Endothelial cell (in vitro differentiated cells): ENCODE results near the gene CUL4B. TPM values are rescaled to one million over a fixed set of nuclear protein-coding genes. Genes with fewer than 3 reads are reported as not detected.
"Not testable (repeated sequence)": the region's sequence is repeated elsewhere in the genome, so short reads cannot be mapped to it uniquely, and the experiment has no call there.

Experiments used
- DNase-seq: peaks from one replicate; pipeline ENCODE4 v3.0.0; 2021; ENCODE audit warnings: low spot score
- H3K27ac Mint-ChIP-seq: one replicate; pipeline ENCODE4 v1.8.0; 2021; ENCODE audit warnings: mixed read lengths, inconsistent platforms; ENCODE audit not compliant: unreplicated experiment
- H3K27me3 Mint-ChIP-seq: one replicate; pipeline ENCODE4 v1.8.0; 2021; ENCODE audit warnings: mild to moderate bottlenecking, moderate library complexity, mixed read lengths, inconsistent platforms; ENCODE audit not compliant: unreplicated experiment
- H3K36me3 Mint-ChIP-seq: one replicate; pipeline ENCODE4 v1.8.0; 2021; ENCODE audit warnings: mild to moderate bottlenecking, low read depth, mixed read lengths, inconsistent platforms; ENCODE audit not compliant: unreplicated experiment
- H3K4me1 Mint-ChIP-seq: one replicate; pipeline ENCODE4 v1.8.0; 2021; ENCODE audit warnings: mild to moderate bottlenecking, mixed read lengths, inconsistent platforms; ENCODE audit not compliant: unreplicated experiment
- H3K4me3 Mint-ChIP-seq: one replicate; pipeline ENCODE4 v1.8.0; 2021; ENCODE audit warnings: mild to moderate bottlenecking, mixed read lengths, inconsistent platforms; ENCODE audit not compliant: unreplicated experiment
- H3K9me3 Mint-ChIP-seq: one replicate; pipeline ENCODE4 v1.8.0; 2021; ENCODE audit warnings: mixed read lengths, inconsistent platforms; ENCODE audit not compliant: unreplicated experiment
- CTCF ChIP-seq: fragments of 200-600 bp; sonication (generic); IDR thresholded peaks from one replicate; pipeline ENCODE4 v1.5.0; 2021; ENCODE audit warnings: antibody characterized with exemption; ENCODE audit not compliant: unreplicated experiment
- total RNA-seq: library from RNA; stranded (reverse); fragmentation: NEBNext Ultra II Directional; extraction: Animal tissue kit (Norgen Biotek cat#: 25700); gene quantifications from one replicate; pipeline ENCODE4 v1.2.1, GENCODE V29; 2021; ENCODE audit not compliant: unreplicated experiment

Gene CUL4B
- total RNA-seq, 1 donor from 2014 or later: 44.3 TPM

GRCh38 chrX:120512222-120512621 lies 48.5 kb downstream of the CUL4B start:
- H3K27me3 Mint-ChIP-seq: peaks cover 1% of the 10 kb centered on the region
- H3K36me3 Mint-ChIP-seq: no peaks in the 10 kb centered on the region
- no peak overlapping the region for H3K4me3 Mint-ChIP-seq
- H3K9me3 Mint-ChIP-seq: no peaks in the 10 kb centered on the region
- H3K4me1 Mint-ChIP-seq: no peaks in the 10 kb centered on the region
- no peak for DNase-seq
- no peak for TF ChIP-seq CTCF
- no peak overlapping the region for H3K27ac Mint-ChIP-seq

GRCh38 chrX:120504569-120504968 lies 56.2 kb downstream of the CUL4B start:
- no peak for TF ChIP-seq CTCF
- H3K9me3 Mint-ChIP-seq: no peaks in the 10 kb centered on the region

GRCh38 chrX:120499301-120500072 lies 61.3 kb downstream of the CUL4B start:
- no peak for TF ChIP-seq CTCF
- H3K27me3 Mint-ChIP-seq: peaks cover 2% of the 10 kb centered on the region
- no peaks in the 10 kb centered on the region for H3K9me3 Mint-ChIP-seq

More at GRCh38 chrX:120504569-120504968, 56.2 kb downstream of the CUL4B start:
- Mint-ChIP-seq H3K27ac (no peak overlapping the region), H3K36me3 (no peaks in the 10 kb centered on the region), H3K4me1 (no peaks in the 10 kb centered on the region), H3K4me3 (no peak overlapping the region), H3K27me3 (no peaks in the 10 kb centered on the region)
- DNase-seq: no peak

GRCh38 chrX:120490119-120490518 lies 70.6 kb downstream of the CUL4B start:
- not testable (repeated sequence) for DNase-seq, H3K27me3 Mint-ChIP-seq, H3K36me3 Mint-ChIP-seq, H3K4me3 Mint-ChIP-seq, H3K4me1 Mint-ChIP-seq, H3K9me3 Mint-ChIP-seq, H3K27ac Mint-ChIP-seq

More at GRCh38 chrX:120499301-120500072, 61.3 kb downstream of the CUL4B start:
- Mint-ChIP-seq H3K4me1 (no peaks in the 10 kb centered on the region), H3K4me3 (no peak overlapping the region), H3K27ac (no peak overlapping the region), H3K36me3 (no peaks in the 10 kb centered on the region)
- no peak for DNase-seq

GRCh38 chrX:120486786-120487185 lies 74.0 kb downstream of the CUL4B start:
- H3K9me3 Mint-ChIP-seq: no peaks in the 10 kb centered on the region
- no peaks in the 10 kb centered on the region for H3K36me3 Mint-ChIP-seq
- H3K27me3 Mint-ChIP-seq: peaks cover 2% of the 10 kb centered on the region
- no peaks in the 10 kb centered on the region for H3K4me1 Mint-ChIP-seq
- no peak overlapping the region for H3K27ac Mint-ChIP-seq
- TF ChIP-seq CTCF: no peak
- DNase-seq: no peak
- no peak overlapping the region for H3K4me3 Mint-ChIP-seq
